H1 (cell line): ENCODE data around the gene CYTH1. TPM values are rescaled to one million over a fixed set of nuclear protein-coding genes. Genes with fewer than 3 reads are reported as not detected.

Experiments used
- CTCF ChIA-PET: fragments of 300-600 bp; sonication (Branson Sonifier 250); formaldehyde crosslinking; loops from one replicate; lab custom pipeline; 2021; ENCODE audit not compliant: partially characterized antibody; lab: Charles Lee
- POLR2A ChIA-PET: fragments of 300-600 bp; sonication (Branson Sonifier 250); formaldehyde crosslinking; loops from one replicate; lab custom pipeline; 2021; ENCODE audit warnings: inconsistent platforms; ENCODE audit not compliant: partially characterized antibody; lab: Charles Lee
- DNase-seq, 2 experiments: peaks; one replicate each; pipeline versions ENCODE4 v3.0.0 to v3.0.0-alpha.2; 2010 to 2022; ENCODE audit warnings: low spot score in 2 of 2, low read depth in 1 of 2, mixed read lengths in 1 of 2
- FAIRE-seq: peaks from 2 replicates; lab custom pipeline; 2011; peaks lifted over from hg19 to GRCh38; lab: Jason Lieb, UNC
- H2AFZ ChIP-seq: 2 replicates; pipeline ENCODE4 v1.8.1; 2012; ENCODE audit warnings: low read length, inconsistent platforms
- H2AK5ac ChIP-seq: 2 replicates; pipeline ENCODE4 v1.6.1; 2013; ENCODE audit warnings: low read depth, low read length
- H2BK120ac ChIP-seq: replicated peaks from 2 replicates; pipeline ENCODE3; 2013; ENCODE audit warnings: low read depth, low read length, inconsistent platforms
- H2BK12ac ChIP-seq: 2 replicates; pipeline ENCODE4 v1.6.1; 2013; ENCODE audit warnings: low read depth, low read length
- H2BK15ac ChIP-seq: 2 replicates; pipeline ENCODE4 v1.6.1; 2013; ENCODE audit warnings: low read length
- H2BK20ac ChIP-seq: 2 replicates; pipeline ENCODE4 v1.6.1; 2013; ENCODE audit warnings: low read length
- H2BK5ac ChIP-seq: 2 replicates; pipeline ENCODE4 v1.6.1; 2013; ENCODE audit warnings: low read depth, low read length
- H3K14ac ChIP-seq: 2 replicates; pipeline ENCODE4 v1.6.1; 2013; ENCODE audit warnings: inconsistent platforms; ENCODE audit not compliant: insufficient read length
- H3K18ac ChIP-seq: 2 replicates; pipeline ENCODE4 v1.6.1; 2013; ENCODE audit warnings: low read length; ENCODE audit errors: extremely low read depth
- H3K23ac ChIP-seq: 2 replicates; pipeline ENCODE4 v1.6.1; 2013; ENCODE audit warnings: inconsistent platforms; ENCODE audit not compliant: insufficient read length
- H3K23me2 ChIP-seq: 2 replicates; pipeline ENCODE4 v1.6.1; 2013; ENCODE audit warnings: low read depth, low read length
- H3K27ac ChIP-seq: 2 replicates; pipeline ENCODE4 v1.6.1; 2011; ENCODE audit warnings: low read depth, low read length, inconsistent platforms
- H3K27me3 ChIP-seq, 4 experiments: replicated peaks in 1 of 4; 1 replicate in 1 of 4; 2 replicates in 3 of 4; pipeline versions ENCODE4 v1.6.1 to v1.8.1; 2011 to 2013; ENCODE audit warnings: low read length in 3 of 4, mild to moderate bottlenecking in 3 of 4, inconsistent platforms in 2 of 4, mixed read lengths in 2 of 4, moderate library complexity in 1 of 4; ENCODE audit not compliant: control insufficient read depth in 3 of 4, insufficient read depth in 3 of 4; ENCODE audit errors: extremely low read depth in 1 of 4
- H3K36me3 ChIP-seq, 4 experiments: 2 replicates each; pipeline versions ENCODE4 v1.6.1 to v1.8.1; 2011 to 2013; ENCODE audit warnings: mild to moderate bottlenecking in 4 of 4, low read length in 3 of 4, moderate library complexity in 2 of 4, control low read depth in 1 of 4, inconsistent platforms in 1 of 4; ENCODE audit not compliant: insufficient read depth in 4 of 4, control insufficient read depth in 2 of 4
- H3K4ac ChIP-seq: replicated peaks from 2 replicates; pipeline ENCODE3; 2013; ENCODE audit warnings: low read length, low read depth, mixed read lengths, inconsistent platforms; ENCODE audit not compliant: insufficient read length
- H3K4me1 ChIP-seq, 4 experiments: replicated peaks in 1 of 4; 1 replicate in 1 of 4; 2 replicates in 3 of 4; pipeline versions ENCODE4 v1.6.1 to v1.8.1; 2011 to 2013; ENCODE audit warnings: low read length in 3 of 4, inconsistent platforms in 2 of 4, mixed read lengths in 1 of 4; ENCODE audit not compliant: insufficient read depth in 4 of 4, control insufficient read depth in 3 of 4
- H3K4me2 ChIP-seq, 2 experiments: 2 replicates each; pipeline versions ENCODE4 v1.6.1 to v1.8.1; 2011 to 2013; ENCODE audit warnings: low read depth in 2 of 2, low read length in 2 of 2, control low read depth in 1 of 2, inconsistent platforms in 1 of 2, mild to moderate bottlenecking in 1 of 2; ENCODE audit not compliant: insufficient read depth in 1 of 2
- H3K4me3 ChIP-seq, 4 experiments: fragments of 200-600, 300-600 bp in 1 of 4; sonication (generic), shearing (Covaris generic), sonication (Bioruptor Twin) in 1 of 4; 2 replicates each; pipeline versions ENCODE4 v1.5.1 to v1.8.1; 2011 to 2016; ENCODE audit warnings: low read length in 4 of 4, low read depth in 3 of 4, control low read depth in 2 of 4, inconsistent platforms in 2 of 4, mild to moderate bottlenecking in 2 of 4, mixed read lengths in 1 of 4, moderate library complexity in 1 of 4; ENCODE audit not compliant: insufficient read depth in 2 of 4; ENCODE audit errors: extremely low read depth in 1 of 4
- H3K56ac ChIP-seq: replicated peaks from 2 replicates; pipeline ENCODE3; 2013; ENCODE audit warnings: low read depth, mild to moderate bottlenecking, mixed read lengths, low read length, inconsistent platforms; ENCODE audit not compliant: insufficient read length
- H3K79me1 ChIP-seq: 2 replicates; pipeline ENCODE4 v1.6.1; 2013; ENCODE audit warnings: low read depth, low read length, control low read depth
- H3K79me2 ChIP-seq, 2 experiments: 2 replicates each; pipeline versions ENCODE4 v1.6.1 to v1.8.1; 2012 to 2013; ENCODE audit warnings: low read length in 2 of 2, mild to moderate bottlenecking in 2 of 2, inconsistent platforms in 1 of 2; ENCODE audit not compliant: insufficient read depth in 2 of 2, control insufficient read depth in 1 of 2
- H3K9ac ChIP-seq, 4 experiments: replicated peaks in 1 of 4; 1 replicate in 1 of 4; 2 replicates in 3 of 4; pipeline versions ENCODE4 v1.6.1 to v1.8.1; 2011 to 2013; ENCODE audit warnings: low read depth in 3 of 4, low read length in 3 of 4, control low read depth in 2 of 4, mild to moderate bottlenecking in 2 of 4, moderate library complexity in 2 of 4, inconsistent platforms in 1 of 4; ENCODE audit errors: extremely low read depth in 1 of 4
- H3K9me3 ChIP-seq, 2 experiments: 2 replicates each; pipeline versions ENCODE4 v1.6.1 to v1.8.1; 2012 to 2013; ENCODE audit warnings: mild to moderate bottlenecking in 2 of 2, moderate library complexity in 2 of 2, control low read depth in 1 of 2, inconsistent platforms in 1 of 2, low read depth in 1 of 2, low read length in 1 of 2, mixed read lengths in 1 of 2; ENCODE audit not compliant: insufficient read depth in 2 of 2
- H4K20me1 ChIP-seq, 2 experiments: replicated peaks in 1 of 2; 2 replicates each; pipeline versions ENCODE3 to v1.8.1; 2011 to 2013; ENCODE audit warnings: inconsistent platforms in 2 of 2, low read length in 2 of 2, mild to moderate bottlenecking in 1 of 2; ENCODE audit not compliant: insufficient read depth in 2 of 2, control insufficient read depth in 1 of 2
- H4K5ac ChIP-seq: 2 replicates; pipeline ENCODE4 v1.6.1; 2013; ENCODE audit warnings: low read length, low read depth, mixed read lengths, inconsistent platforms; ENCODE audit not compliant: insufficient read length
- H4K8ac ChIP-seq: 2 replicates; pipeline ENCODE4 v1.8.0; 2013; ENCODE audit warnings: mild to moderate bottlenecking, moderate library complexity, low read length, inconsistent platforms; ENCODE audit not compliant: insufficient read depth; ENCODE audit errors: extremely low read depth
- H4K91ac ChIP-seq: replicated peaks from 2 replicates; pipeline ENCODE3; 2013; ENCODE audit warnings: low read length, mixed read lengths, inconsistent platforms; ENCODE audit not compliant: insufficient read length
- CBX5 ChIP-seq: fragments of 300-800, 300-1000 bp; sonication (generic); IDR thresholded peaks from 2 replicates; pipeline ENCODE4 v1.7.1; 2016; ENCODE audit warnings: antibody characterized with exemption, low read length, low read depth
- CREB1 ChIP-seq: IDR thresholded peaks from 2 replicates; pipeline ENCODE4 v1.6.1; 2012; ENCODE audit warnings: inconsistent platforms
- CTBP2 ChIP-seq: IDR thresholded peaks from 2 replicates; pipeline ENCODE4 v1.7.0; 2011; ENCODE audit warnings: borderline replicate concordance, mild to moderate bottlenecking, moderate library complexity, mixed read lengths, low read length; ENCODE audit not compliant: insufficient read depth, insufficient read length
- GABPA ChIP-seq: IDR thresholded peaks from 2 replicates; pipeline ENCODE4 v1.6.1; 2011; ENCODE audit warnings: mild to moderate bottlenecking, low read length, moderate library complexity, borderline replicate concordance; ENCODE audit not compliant: insufficient read depth
- KDM5A ChIP-seq: fragments of 200-600 bp; IDR thresholded peaks from 2 replicates; pipeline ENCODE4 v1.7.1; 2012; ENCODE audit warnings: mild to moderate bottlenecking, low read length, inconsistent platforms, mixed read lengths
- NANOG ChIP-seq: IDR thresholded peaks from 2 replicates; pipeline ENCODE4 v1.6.1; 2011; ENCODE audit warnings: low read length, low read depth, mild to moderate bottlenecking, inconsistent platforms; ENCODE audit not compliant: insufficient read depth, poor library complexity, severe bottlenecking
- NRF1 ChIP-seq: IDR thresholded peaks from 2 replicates; pipeline ENCODE4 v1.6.1; 2011; ENCODE audit warnings: mild to moderate bottlenecking, low read depth, low read length, improper control_type of control experiment
- RNF2 ChIP-seq: fragments of 200-900, 300-1000 bp; sonication (generic); IDR thresholded peaks from 2 replicates; pipeline ENCODE4 v1.7.1; 2016; ENCODE audit warnings: borderline replicate concordance, low read depth, mild to moderate bottlenecking, antibody characterized with exemption, low read length; ENCODE audit not compliant: poor library complexity, severe bottlenecking; ENCODE audit errors: missing control alignments
- TAF7 ChIP-seq: optimal IDR thresholded peaks from 2 replicates; pipeline ENCODE3; 2011; ENCODE audit warnings: low read depth, mild to moderate bottlenecking, inconsistent platforms, low read length, moderate library complexity, borderline replicate concordance
- ZNF274 ChIP-seq: IDR thresholded peaks from 2 replicates; pipeline ENCODE4 v1.7.0; 2012; ENCODE audit warnings: low read length, borderline replicate concordance; ENCODE audit errors: extremely low read depth
- WGBS, 2 experiments: shearing (Covaris generic) in 1 of 2; methylation state at CpG; one replicate each; pipeline versions ENCODE4 v1.1.6 to v1.1.7; 2013 to 2015; ENCODE audit warnings: low lambda C conversion rate in 2 of 2, mixed read lengths in 2 of 2, inconsistent platforms in 1 of 2, low coverage in 1 of 2, missing lambda C conversion rate in 1 of 2; ENCODE audit not compliant: insufficient replicate concordance in 2 of 2, insufficient coverage in 1 of 2, insufficient read length in 1 of 2; ENCODE audit errors: extremely low coverage in 1 of 2, missing lambda C conversion rate in 1 of 2; 5-methylcytosine and 5-hydroxymethylcytosine counted together
- polyA plus RNA-seq, 7 experiments: library from polyadenylated mRNA; depleted of rRNA in 3 of 7; stranded (reverse) in 5 of 7; unstranded in 2 of 7; fragments of >200 nt in 5 of 7; fragments of 200-250 nt in 2 of 7; gene quantifications; 1 replicate in 5 of 7; 2 replicates in 1 of 7; 4 replicates in 1 of 7; pipeline versions ENCODE4 v1.2.1 to v1.2.3, GENCODE V29; 2011 to 2013; ENCODE audit warnings: missing spikeins in 2 of 7, mixed read lengths in 2 of 7
- total RNA-seq: library from RNA; stranded (reverse); fragmentation: NEBNext Ultra II Directional; extraction: Animal tissue kit (Norgen Biotek cat#: 25700); gene quantifications from 2 replicates; pipeline ENCODE4 v1.2.1, GENCODE V29; 2021
- TF ChIP-seq, protein P1 (sequence below): IDR thresholded peaks from 2 replicates; pipeline ENCODE4 v1.6.1; 2011; ENCODE audit warnings: low read depth, mild to moderate bottlenecking, low read length; ENCODE audit not compliant: insufficient read depth
- TF ChIP-seq, protein P2 (sequence below): IDR thresholded peaks from 2 replicates; pipeline ENCODE4 v1.6.1; 2012; ENCODE audit warnings: inconsistent platforms

CYTH1 gene
- total and polyA plus RNA-seq, 2 of the 8 experiments (the other 6 are each of a cell fraction or from before 2014, with no cell fraction given) = 12.8 to 14.8 TPM

DNA sequence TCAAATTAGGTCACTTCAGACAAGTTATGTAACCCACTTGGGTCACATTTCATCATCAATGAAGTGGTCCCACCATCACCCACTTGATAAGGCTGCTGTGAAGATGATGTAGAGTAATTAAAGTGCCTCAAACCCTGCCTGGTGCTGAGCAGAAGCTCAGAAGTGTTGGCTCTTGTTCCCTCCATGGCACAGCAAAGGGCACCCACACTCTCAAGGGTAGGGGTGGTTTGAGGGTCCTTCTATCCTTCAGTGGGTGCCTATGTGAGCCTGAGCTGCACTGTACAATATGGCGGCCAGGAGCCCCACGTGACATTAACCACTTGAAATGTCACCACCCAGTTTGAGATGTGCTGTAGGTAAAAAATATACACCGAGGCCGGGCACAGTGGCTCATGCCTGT is 71.5 kb downstream of the CYTH1 start:
- 91% methylated on average over 4 of the region's 4 CpGs; no CpG with 5 or more reads in 1 of the 2 experiments for WGBS, 2 experiments
- no peak overlapping the region for H4K8ac ChIP-seq
- no peak for TF ChIP-seq NRF1
- no peak for TF ChIP-seq CBX5
- TF ChIP-seq RNF2 = no peak
- TF ChIP-seq, protein P1, sequence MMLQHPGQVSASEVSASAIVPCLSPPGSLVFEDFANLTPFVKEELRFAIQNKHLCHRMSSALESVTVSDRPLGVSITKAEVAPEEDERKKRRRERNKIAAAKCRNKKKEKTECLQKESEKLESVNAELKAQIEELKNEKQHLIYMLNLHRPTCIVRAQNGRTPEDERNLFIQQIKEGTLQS = no peak
- TF ChIP-seq GABPA = no peak
- TF ChIP-seq ZNF274 = no peak
- no peak for TF ChIP-seq TAF7
- no peak for TF ChIP-seq KDM5A
- TF ChIP-seq, protein P2, sequence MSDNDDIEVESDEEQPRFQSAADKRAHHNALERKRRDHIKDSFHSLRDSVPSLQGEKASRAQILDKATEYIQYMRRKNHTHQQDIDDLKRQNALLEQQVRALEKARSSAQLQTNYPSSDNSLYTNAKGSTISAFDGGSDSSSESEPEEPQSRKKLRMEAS = no peak
- TF ChIP-seq CREB1 = no peak
- TF ChIP-seq CTBP2 = no peak
- TF ChIP-seq NANOG = no peak

More for the DNA sequence above, 71.5 kb downstream of the CYTH1 start:
- Histone ChIP-seq H2BK120ac (no peak overlapping the region), H2BK15ac (no peak overlapping the region), H3K27ac (no peak overlapping the region), H3K9ac (no peak overlapping the region), H3K23me2 (no peaks in the 10 kb centered on the region), H3K14ac (no peak overlapping the region), H4K91ac (no peak overlapping the region), H3K4me3 (no peak overlapping the region), H3K56ac (no peak overlapping the region), H3K4ac (no peak overlapping the region), H4K20me1 (peaks cover 3 to 6% of the 10 kb centered on the region in 2 experiments), H3K79me1 (no peaks in the 10 kb centered on the region; the same call in 1 of the 2 replicates), H2BK5ac (no peak overlapping the region), H2BK20ac (no peak overlapping the region), H2AFZ (no peak overlapping the region), H3K4me2 (no peak overlapping the region), H2AK5ac (no peak overlapping the region), H3K23ac (no peak overlapping the region), H3K18ac (no peak overlapping the region), H2BK12ac (no peak overlapping the region), H3K27me3 (no peaks in the 10 kb centered on the region), H3K79me2 (peaks cover 0 to 2% of the 10 kb centered on the region in 2 experiments; a peak in 1 of 4 replicates), H3K4me1 (no peaks in the 10 kb centered on the region), H3K9me3 (no peaks in the 10 kb centered on the region), H3K36me3 (no peaks in the 10 kb centered on the region), H4K5ac (no peak overlapping the region)
- DNase-seq (no peak), FAIRE-seq (no peak)
- ChIA-PET CTCF (interaction anchor here (0.7 to 7.4 kb wide), 12 partner anchors 12 to 223 kb away, joined by 3 to 92 read pairs (median 5); no protein-coding TSS in a partner anchor), POLR2A (interaction anchor here (1.4 kb wide), 1 partner anchor 13 kb away, joined by 3 read pairs; no protein-coding TSS in a partner anchor)
